ES-I3 (cell line): Measurements from ENCODE around the gene C5orf24.

ENCODE experiments used
- H3K36me3 ChIP-seq: 2 replicates; pipeline ENCODE4 v1.6.1; 2013; ENCODE audit warnings: mild to moderate bottlenecking, low read length, control low read depth, moderate library complexity; ENCODE audit not compliant: insufficient read depth
- H3K4me1 ChIP-seq: 2 replicates; pipeline ENCODE4 v1.6.1; 2013; ENCODE audit warnings: mild to moderate bottlenecking, control low read depth, low read length; ENCODE audit not compliant: insufficient read depth
- H3K9ac ChIP-seq: 2 replicates; pipeline ENCODE4 v1.6.1; 2013; ENCODE audit warnings: low read depth, mild to moderate bottlenecking, low read length, moderate library complexity
- H3K9me3 ChIP-seq: 2 replicates; pipeline ENCODE4 v1.6.1; 2013; ENCODE audit warnings: mild to moderate bottlenecking, low read length, moderate library complexity; ENCODE audit not compliant: control insufficient read depth, insufficient read depth

The C5orf24 gene

DNA sequence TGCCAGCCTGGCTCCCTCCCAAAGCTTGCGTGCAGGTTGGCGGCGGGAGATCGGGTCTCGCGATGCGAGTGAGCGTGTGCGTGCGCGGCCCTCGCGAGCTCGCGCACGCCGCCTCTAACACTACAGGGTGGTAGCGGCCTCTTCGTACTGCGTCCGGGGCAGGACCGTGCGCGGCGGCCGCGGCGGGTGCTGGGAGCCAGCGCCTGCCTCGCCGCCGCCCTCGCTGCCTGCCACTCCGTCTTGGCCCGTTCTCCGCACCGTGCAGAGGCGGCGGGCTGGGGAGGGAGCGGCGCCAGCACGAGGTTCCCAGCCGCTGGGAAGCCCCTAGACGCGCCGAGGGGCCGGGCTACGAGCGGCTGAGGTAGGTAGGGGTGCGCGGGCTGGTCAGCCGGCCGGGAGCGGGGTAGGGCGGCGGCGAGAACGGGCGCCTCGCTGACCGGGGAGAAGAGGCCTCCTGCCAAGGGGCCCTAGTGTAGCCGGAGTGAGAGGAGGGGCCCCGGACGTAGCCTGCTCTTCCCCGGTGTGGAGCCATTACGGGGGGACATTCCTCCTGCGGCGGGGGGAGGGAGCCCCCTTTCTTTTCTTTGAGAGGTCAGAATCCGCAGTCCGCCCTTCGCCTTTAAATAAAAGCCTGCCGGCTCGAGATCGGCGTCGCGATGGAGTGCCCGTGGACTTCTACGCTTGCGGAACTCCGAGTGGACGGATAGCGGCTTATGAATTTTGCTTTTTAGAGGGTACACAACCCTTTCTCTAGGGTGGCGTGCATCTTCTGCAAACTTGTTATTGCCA, at the start of gene C5orf24:
C5orf24 (plus strand) TSS at position 117 of the 789 bp plus-strand sequence. CDS start 8,933 bp downstream, outside the sequence.
- peak within 1 kb of the TSS; percentile 99 for H3K9ac ChIP-seq
- no peaks in the 10 kb centered on the region; the same call in 1 of the 2 replicates for H3K36me3 ChIP-seq
- H3K4me1 ChIP-seq: no peaks in the 10 kb centered on the region
- H3K9me3 ChIP-seq: no peaks in the 10 kb centered on the region

DNA sequence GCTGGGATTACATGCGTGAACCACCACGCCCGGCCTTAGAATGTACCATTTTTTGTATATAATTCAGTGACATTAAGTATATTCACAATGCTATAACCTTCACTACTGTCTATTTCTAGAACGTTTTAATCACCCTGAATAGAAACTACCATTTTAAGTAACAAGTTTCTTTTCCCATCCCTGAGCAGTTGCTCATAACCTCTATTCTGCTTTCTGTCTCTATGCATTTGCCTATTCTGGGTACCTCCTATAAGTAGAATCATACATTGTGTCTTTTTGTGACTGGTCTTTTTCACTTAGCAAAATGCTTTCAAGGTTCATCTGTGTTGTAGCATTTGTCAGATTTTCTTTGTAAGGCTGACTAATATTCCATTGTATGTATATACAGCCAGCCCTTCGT, 47.3 kb upstream of the C5orf24 start:
- no peaks in the 10 kb centered on the region for H3K4me1 ChIP-seq
- no peak overlapping the region for H3K9ac ChIP-seq
- H3K9me3 ChIP-seq: no peaks in the 10 kb centered on the region
- peaks cover 22% of the 10 kb centered on the region for H3K36me3 ChIP-seq

DNA sequence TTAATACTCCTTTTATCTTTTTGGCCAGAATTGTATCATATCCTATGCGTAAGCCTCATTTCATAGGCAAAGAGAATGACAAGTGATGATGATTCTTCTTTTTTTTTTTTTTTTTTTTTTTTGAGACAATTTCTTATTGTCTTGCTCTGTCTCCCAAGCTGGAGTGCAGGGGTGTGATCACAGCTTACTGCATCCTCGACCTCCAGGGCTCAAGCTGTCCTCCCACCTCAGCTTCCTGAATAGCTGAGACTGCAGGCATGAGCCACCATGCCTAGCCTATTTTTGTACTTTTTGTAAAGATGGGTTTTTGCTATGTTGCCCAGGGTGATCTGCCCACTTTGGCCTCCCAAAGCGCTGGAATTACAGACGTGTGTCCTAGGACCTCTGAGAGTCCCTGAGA, 41.9 kb upstream of the C5orf24 start:
- Histone ChIP-seq H3K9ac (no peak overlapping the region), H3K4me1 (no peaks in the 10 kb centered on the region), H3K36me3 (peaks cover 13% of the 10 kb centered on the region; the same call in 1 of the 2 replicates), H3K9me3 (no peaks in the 10 kb centered on the region)

DNA sequence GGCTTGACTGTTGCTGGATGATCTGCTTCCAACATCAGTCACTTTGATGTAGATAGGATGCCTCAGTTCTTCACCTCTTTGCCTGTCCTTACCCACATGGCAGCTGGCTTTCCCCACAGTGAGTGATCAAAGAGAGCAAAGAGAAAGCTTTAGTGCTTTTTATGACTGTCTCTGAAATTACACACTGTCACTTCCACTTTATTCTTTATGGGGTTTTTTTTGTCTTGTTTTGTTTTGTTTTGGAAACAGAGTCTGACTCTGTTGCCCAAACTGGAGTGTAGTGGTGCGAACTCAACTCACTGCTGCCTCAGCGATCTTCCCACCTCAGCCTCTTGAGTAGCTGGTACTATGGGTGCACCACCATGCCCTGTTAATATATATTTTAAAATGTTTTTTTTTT, 32.4 kb upstream of the C5orf24 start:
- peaks cover 33% of the 10 kb centered on the region for H3K36me3 ChIP-seq
- no peak overlapping the region for H3K9ac ChIP-seq
- H3K4me1 ChIP-seq: no peaks in the 10 kb centered on the region
- no peaks in the 10 kb centered on the region for H3K9me3 ChIP-seq

DNA sequence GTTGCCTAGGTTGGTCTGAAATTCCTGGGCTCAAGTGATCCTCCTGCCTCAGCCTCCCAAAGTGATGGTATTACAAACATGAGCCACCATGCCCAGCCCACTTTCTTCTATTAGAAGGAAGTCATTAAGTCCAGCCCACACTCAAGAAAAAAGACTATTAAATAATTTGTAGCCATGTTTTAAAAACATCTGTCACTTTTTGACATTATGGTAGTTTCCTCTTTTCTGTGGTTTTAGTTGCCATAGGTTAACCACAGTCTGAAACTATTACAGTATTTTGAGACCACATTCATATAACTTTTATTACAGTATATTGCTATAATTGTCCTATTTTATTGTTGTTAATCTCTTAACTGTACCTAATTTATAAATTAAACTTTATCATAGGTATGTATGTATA, 31.9 kb upstream of the C5orf24 start:
- Histone ChIP-seq H3K36me3 (peaks cover 33% of the 10 kb centered on the region), H3K9ac (no peak overlapping the region), H3K4me1 (no peaks in the 10 kb centered on the region), H3K9me3 (no peaks in the 10 kb centered on the region)

DNA sequence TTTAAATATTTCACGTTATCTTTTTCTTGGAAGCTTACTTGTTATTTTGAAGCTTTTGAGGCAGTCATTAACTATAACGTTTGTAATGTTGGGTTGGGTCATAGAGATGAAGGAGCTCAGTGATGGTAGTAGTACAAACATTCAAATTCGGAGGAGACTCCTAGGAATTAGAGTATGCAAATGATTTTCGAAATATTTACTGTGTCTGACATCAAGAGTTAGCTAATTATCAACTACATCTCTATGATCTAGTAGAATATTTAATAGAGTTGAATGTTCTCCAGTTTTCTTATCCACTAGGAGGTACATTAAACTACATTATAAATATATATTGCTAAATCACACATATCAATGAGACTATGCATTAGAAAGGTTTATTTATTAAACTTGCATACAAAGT, 28.8 kb upstream of the C5orf24 start:
- H3K9me3 ChIP-seq: no peaks in the 10 kb centered on the region
- peaks cover 28% of the 10 kb centered on the region for H3K36me3 ChIP-seq
- no peaks in the 10 kb centered on the region for H3K4me1 ChIP-seq
- H3K9ac ChIP-seq: no peak overlapping the region

DNA sequence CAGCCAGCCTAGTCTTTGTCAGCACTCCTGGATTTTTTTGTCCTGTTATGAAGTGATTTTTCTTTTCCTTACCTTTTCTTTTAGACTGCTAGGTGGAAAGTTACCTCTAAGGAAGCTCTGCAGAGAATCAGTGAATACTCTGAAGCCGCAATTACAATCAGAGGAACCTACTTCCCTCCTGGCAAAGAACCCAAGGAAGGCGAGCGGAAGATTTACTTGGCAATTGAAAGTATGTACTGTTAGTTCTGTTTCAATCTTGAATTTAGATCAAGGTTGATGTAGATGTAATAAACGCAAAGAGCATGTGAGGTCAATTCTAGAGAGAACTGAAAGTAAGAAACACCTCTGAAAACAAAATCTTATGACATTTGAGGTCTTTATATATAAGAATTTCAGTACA, 27.0 kb upstream of the C5orf24 start:
- peaks cover 25% of the 10 kb centered on the region for H3K36me3 ChIP-seq
- no peaks in the 10 kb centered on the region for H3K9me3 ChIP-seq
- H3K4me1 ChIP-seq: no peaks in the 10 kb centered on the region
- H3K9ac ChIP-seq: no peak overlapping the region

DNA sequence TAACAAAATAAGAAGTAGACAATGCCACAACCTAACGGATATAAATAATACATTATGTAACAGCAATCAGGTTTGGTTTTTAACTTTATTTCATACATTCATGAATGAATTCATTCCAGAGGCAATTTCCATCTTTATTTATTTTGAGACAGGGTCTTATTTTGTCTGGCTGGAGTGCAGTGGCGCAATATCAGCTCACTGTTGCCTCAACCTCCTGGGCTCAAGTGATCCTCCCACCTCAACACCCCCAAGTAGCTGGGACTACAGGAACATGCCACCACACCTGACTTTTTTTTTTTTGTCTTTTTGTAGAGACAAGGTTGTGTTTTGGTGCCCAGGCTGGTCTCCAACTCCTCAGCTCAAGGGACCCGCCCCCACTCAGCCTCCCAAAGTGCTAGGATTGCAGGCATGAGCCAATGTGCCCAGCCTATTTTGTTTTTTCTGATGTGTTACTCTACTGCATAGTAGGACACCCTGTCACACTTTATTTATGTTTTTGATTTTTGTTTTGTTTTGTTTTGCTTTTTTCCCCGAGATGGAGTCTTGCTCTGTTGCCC, 26.3 kb upstream of the C5orf24 start:
- H3K4me1 ChIP-seq: no peaks in the 10 kb centered on the region
- H3K36me3 ChIP-seq: peaks cover 23% of the 10 kb centered on the region
- no peak overlapping the region for H3K9ac ChIP-seq
- no peaks in the 10 kb centered on the region for H3K9me3 ChIP-seq

DNA sequence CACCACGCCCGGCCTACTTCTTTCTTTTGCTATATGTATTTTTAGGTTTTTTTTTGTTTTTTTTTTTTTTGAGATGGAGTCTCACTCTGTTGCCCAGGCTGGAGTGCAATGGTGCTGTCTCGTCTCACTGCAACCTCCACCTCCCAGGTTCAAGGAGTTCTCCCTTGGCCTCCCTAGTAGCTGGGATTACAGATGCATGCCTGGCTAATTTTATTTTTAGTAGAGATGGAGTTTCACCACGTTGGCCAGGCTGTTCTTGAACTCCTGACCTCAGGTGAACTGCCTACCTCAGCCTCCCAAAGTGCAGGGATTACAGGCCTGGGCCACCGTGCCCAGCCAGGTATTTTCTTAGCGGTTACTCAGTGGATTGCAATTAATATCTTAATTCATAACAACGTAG, 23.9 kb upstream of the C5orf24 start:
- Histone ChIP-seq H3K9me3 (no peaks in the 10 kb centered on the region), H3K4me1 (no peaks in the 10 kb centered on the region), H3K9ac (no peak overlapping the region), H3K36me3 (peaks cover 21% of the 10 kb centered on the region)

DNA sequence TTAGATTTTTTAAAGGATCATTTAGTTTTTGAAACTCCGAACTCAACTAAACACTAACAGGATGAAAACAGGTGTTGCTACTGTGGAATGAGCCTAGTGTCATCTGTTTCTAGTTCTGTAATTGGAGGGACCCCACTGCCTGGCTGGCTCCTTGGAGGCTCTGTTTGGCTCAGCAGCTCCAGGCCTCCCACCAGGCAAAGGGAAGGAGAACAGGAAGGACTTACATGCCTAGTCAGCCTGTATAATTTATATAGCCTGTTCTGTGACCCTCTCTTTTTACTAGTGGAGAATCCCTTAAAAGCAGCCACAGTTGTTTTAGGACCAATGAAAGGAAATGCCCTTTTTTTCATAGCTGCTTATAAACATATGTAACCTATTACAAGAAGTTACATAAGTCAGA, 21.1 kb upstream of the C5orf24 start:
- peaks cover 22% of the 10 kb centered on the region for H3K36me3 ChIP-seq
- no peaks in the 10 kb centered on the region for H3K4me1 ChIP-seq
- no peaks in the 10 kb centered on the region for H3K9me3 ChIP-seq
- H3K9ac ChIP-seq: no peak overlapping the region

DNA sequence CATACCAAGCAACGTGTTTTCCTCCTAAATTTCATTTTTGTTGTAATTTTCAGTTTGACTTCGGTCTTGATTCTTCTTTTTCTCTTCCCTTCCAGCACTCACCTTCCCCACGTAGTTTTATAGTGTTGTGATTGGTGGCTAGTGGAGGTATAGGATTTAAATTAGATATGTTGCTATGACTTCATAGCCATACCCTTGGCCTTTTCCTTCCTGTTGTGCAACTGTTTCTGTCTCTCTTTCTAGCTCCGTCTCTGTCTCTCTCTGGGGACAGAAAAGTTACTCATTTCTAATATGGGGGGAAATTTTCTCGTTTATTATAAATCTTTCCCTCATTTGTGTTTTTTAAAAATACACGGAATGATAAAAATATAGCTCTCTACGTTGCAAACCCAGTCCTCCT, 20.6 kb upstream of the C5orf24 start:
- no peaks in the 10 kb centered on the region for H3K4me1 ChIP-seq
- H3K9ac ChIP-seq: no peak overlapping the region
- H3K36me3 ChIP-seq: peaks cover 20% of the 10 kb centered on the region

DNA sequence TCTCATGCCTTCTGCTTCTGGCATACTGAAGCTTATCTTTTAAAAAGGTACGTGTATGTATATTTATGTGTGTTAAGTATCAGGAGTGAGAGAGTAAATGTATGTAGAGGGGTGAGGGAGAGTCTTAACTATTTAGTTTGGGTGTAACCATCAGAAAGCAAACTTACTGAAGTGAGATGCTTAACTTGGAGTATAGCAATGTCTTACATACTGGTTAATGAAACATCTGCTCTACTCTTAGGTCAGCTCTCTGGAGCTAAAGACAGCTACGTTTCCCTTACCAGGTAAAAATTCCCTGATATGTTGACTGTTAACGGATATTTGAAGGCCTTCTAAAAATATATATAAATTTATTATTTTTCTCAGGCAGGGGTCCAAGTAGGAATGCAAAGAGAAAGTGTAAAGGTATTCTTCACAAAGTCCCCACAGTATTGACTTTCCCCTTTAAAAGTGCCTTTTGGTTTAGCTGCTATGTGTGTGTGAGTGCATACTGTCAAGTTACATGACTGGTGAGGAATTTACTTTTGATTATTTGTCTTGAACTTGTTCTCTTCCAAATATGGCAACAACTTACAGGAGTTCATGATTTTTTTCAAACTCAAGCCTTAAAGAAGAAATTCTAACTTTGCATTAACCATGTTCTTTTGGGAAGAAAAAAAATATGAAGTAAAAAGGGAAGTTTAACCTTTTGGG, 12.3 kb upstream of the C5orf24 start:
- H3K4me1 ChIP-seq: no peaks in the 10 kb centered on the region
- H3K9ac ChIP-seq: no peak overlapping the region
- no peaks in the 10 kb centered on the region for H3K9me3 ChIP-seq
- H3K36me3 ChIP-seq: peaks cover 8% of the 10 kb centered on the region; the same call in 1 of the 2 replicates

More for the DNA sequence above, 20.6 kb upstream of the C5orf24 start:
- H3K9me3 ChIP-seq: no peaks in the 10 kb centered on the region

DNA sequence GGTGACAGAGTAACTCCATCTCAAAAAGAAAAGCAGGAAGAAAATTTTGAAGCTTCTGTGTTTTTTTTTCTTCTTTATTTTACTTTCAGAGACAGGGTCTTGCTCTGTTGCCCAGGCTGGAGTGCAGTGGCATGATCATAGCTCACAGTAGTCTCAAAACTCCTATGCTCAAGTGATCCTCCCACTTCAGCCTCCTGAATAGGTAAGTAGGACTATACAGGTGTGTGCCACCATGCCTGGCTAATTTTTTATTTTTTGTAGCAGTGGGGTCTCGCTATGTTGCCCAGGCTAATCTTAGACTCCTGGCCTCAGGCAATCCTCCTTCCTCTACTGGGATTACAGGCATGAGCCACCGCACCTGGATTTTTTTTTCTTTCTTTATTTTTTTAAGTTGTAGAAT, 10.1 kb upstream of the C5orf24 start:
- Histone ChIP-seq H3K36me3 (peaks cover 6% of the 10 kb centered on the region; the same call in 1 of the 2 replicates), H3K9ac (no peak overlapping the region), H3K4me1 (no peaks in the 10 kb centered on the region), H3K9me3 (no peaks in the 10 kb centered on the region)

DNA sequence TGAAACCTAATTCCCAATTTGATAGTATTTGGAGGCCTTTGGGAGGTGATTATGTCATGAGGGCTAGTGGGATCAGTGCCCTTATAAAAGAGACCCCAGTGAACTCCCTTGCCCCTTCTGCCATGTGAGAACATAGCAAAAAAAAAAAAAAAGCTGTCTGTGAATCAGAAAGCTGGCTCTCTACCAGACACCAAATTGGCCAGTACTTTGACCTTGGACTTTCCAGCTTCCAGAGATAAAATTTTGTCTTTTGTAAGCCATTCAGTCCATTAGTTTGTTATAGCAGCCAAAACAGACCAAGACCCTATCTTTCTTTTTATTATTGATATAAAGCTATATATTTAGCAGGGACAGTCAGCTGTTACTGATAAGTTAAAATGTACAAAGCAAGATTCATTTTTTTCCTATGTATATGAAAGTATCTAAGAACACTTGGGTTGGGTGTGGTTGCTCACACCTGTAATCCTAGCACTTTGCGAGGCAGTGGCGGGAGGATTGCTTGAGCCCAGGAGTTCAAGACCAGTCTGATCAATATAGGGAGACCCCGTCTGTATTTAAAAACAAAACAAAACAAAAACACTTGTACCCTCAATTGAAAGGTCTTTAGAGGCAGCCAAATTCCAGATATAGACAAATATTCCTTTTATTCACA, 8.1 kb upstream of the C5orf24 start:
- Histone ChIP-seq H3K9ac (no peak overlapping the region), H3K9me3 (no peaks in the 10 kb centered on the region), H3K36me3 (peaks cover 9% of the 10 kb centered on the region; the same call in 1 of the 2 replicates), H3K4me1 (no peaks in the 10 kb centered on the region)
